GM19452 (cell line): Measurements from ENCODE around the gene FAM227B.
"Not testable (repeated sequence)": the region's sequence is repeated elsewhere in the genome, so short reads cannot be mapped to it uniquely, and the experiment has no call there.

Source experiments
- ATAC-seq: cut with Tn5 transposase; IDR thresholded peaks from one replicate; pipeline ENCODE4 v1.9.1; 2021; ENCODE audit not compliant: unreplicated experiment

Gene FAM227B

GRCh38 chr15:49383266-49383665, 237.4 kb downstream of the FAM227B start:
- ATAC-seq: no peak

- ATAC-seq: no peak
These were observed 238.2 kb downstream of the FAM227B start for GRCh38 chr15:49382394-49382793.

- no peak for ATAC-seq
These were observed 239.7 kb downstream of the FAM227B start for GRCh38 chr15:49380912-49381311.

GRCh38 chr15:49379996-49380395, 240.6 kb downstream of the FAM227B start:
- ATAC-seq: no peak

GRCh38 chr15:49372366-49372765, 248.3 kb downstream of the FAM227B start:
- no peak for ATAC-seq

- no peak for ATAC-seq
These were observed 249.8 kb downstream of the FAM227B start for GRCh38 chr15:49370782-49371181.

GRCh38 chr15:49366496-49366895, 254.1 kb downstream of the FAM227B start:
- ATAC-seq: no peak

- no peak for ATAC-seq
These were observed 259.2 kb downstream of the FAM227B start for GRCh38 chr15:49361370-49361769.

GRCh38 chr15:49354439-49354838, 266.2 kb downstream of the FAM227B start:
- ATAC-seq: not testable (repeated sequence)

- no peak for ATAC-seq
These were observed 277.1 kb downstream of the FAM227B start for GRCh38 chr15:49343546-49343945.

- ATAC-seq: no peak
These were observed 281.0 kb downstream of the FAM227B start for GRCh38 chr15:49339656-49340055.

- no peak for ATAC-seq
These were observed 288.7 kb downstream of the FAM227B start for GRCh38 chr15:49331951-49332350.

GRCh38 chr15:49331442-49331841, 289.2 kb downstream of the FAM227B start:
- no peak for ATAC-seq

GRCh38 chr15:49330166-49330565, 290.5 kb downstream of the FAM227B start:
- no peak for ATAC-seq

- ATAC-seq: no peak
These were observed 291.7 kb downstream of the FAM227B start for GRCh38 chr15:49328941-49329340.

GRCh38 chr15:49327927-49328326, 292.7 kb downstream of the FAM227B start:
- no peak for ATAC-seq

GRCh38 chr15:49323207-49323606, 297.4 kb downstream of the FAM227B start:
- ATAC-seq: no peak

- no peak for ATAC-seq
These were observed 300.3 kb downstream of the FAM227B start for GRCh38 chr15:49320351-49320750.

GRCh38 chr15:49315391-49315823, 305.2 kb downstream of the FAM227B start:
- no peak for ATAC-seq

- no peak for ATAC-seq
These were observed 305.9 kb downstream of the FAM227B start for GRCh38 chr15:49314716-49315115.

- ATAC-seq: no peak
These were observed 307.0 kb downstream of the FAM227B start for GRCh38 chr15:49313650-49314049.

- no peak for ATAC-seq
These were observed 310.7 kb downstream of the FAM227B start for GRCh38 chr15:49309889-49310288.

GRCh38 chr15:49308686-49309085, 311.9 kb downstream of the FAM227B start:
- no peak for ATAC-seq

GRCh38 chr15:49306551-49306950, 314.1 kb downstream of the FAM227B start:
- no peak for ATAC-seq
